ENCODE results near the gene MECP2.
"Not testable (repeated sequence)": the region's sequence is repeated elsewhere in the genome, so short reads cannot be mapped to it uniquely, and the experiment has no call there.

Gene MECP2

DNA sequence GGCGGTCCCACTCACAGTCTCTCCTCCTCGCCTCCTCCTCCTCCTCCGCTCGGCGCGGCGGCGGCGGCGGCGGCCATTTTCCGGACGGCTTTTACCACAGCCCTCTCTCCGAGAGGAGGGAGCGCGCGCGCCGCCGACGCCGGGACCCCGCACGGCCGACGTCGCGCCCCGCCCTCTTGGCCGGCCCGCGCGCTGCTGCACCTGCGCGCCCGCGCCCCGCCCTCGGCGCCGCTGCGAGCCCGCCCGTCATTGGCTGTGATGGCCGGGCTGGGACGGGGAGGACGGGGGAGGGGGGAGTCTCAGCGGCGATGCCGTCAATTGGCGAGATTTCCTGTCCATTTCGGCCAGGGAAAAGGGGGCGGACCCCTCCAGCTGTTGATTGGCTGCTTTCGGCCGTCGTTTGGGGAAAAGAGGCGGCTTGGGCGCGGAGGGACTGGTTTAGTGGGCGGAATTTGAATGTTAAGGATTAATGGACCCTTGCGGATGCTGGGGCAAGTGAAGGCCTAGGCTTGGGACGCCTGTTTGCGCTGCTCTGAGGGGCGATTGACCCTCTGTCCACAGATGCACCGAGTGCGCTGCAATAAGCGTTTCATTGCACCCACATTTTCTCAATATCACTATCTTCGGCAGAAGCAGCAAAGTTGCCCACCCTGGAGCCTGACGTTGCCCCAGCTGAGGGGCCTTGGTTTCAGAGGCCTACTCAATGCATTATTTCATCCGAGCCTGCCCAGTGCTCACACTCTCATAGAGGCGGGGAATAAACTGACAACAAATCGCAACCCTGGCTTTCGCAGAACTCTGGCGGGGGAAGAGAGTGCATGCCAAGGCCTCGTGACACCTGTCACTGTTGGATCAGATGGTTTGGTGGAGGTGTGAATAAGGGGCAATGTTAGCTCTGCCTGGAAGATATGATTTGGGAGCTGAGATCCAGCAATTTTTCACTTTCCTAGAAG, at the start of gene MECP2:
Gene MECP2 (minus strand): TSS at position 129 of the 953 bp plus-strand sequence.
- in situ Hi-C loops (cut with MboI; ENCODE audit: low sequenced_read_pairs, unreplicated experiment), result no loop called here
- TF ChIP-seq, protein P1, sequence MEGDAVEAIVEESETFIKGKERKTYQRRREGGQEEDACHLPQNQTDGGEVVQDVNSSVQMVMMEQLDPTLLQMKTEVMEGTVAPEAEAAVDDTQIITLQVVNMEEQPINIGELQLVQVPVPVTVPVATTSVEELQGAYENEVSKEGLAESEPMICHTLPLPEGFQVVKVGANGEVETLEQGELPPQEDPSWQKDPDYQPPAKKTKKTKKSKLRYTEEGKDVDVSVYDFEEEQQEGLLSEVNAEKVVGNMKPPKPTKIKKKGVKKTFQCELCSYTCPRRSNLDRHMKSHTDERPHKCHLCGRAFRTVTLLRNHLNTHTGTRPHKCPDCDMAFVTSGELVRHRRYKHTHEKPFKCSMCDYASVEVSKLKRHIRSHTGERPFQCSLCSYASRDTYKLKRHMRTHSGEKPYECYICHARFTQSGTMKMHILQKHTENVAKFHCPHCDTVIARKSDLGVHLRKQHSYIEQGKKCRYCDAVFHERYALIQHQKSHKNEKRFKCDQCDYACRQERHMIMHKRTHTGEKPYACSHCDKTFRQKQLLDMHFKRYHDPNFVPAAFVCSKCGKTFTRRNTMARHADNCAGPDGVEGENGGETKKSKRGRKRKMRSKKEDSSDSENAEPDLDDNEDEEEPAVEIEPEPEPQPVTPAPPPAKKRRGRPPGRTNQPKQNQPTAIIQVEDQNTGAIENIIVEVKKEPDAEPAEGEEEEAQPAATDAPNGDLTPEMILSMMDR (IDR thresholded peaks at IDR 0.05; ENCODE audit: borderline replicate concordance, control extremely low read depth, extremely low read depth, insufficient read depth, missing control alignments), result no peak
- DNase-seq (ENCODE audit: low spot score), result peak; percentile 92

DNA sequence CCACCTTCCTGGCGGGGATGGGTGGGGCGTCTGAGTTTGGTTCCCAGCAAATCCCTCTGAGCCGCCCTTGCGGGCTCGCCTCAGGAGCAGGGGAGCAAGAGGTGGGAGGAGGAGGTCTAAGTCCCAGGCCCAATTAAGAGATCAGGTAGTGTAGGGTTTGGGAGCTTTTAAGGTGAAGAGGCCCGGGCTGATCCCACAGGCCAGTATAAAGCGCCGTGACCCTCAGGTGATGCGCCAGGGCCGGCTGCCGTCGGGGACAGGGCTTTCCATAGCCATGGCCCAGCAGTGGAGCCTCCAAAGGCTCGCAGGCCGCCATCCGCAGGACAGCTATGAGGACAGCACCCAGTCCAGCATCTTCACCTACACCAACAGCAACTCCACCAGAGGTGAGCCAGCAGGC, 46.5 kb upstream of the MECP2 start, which contains the start of gene OPN1LW:
Gene OPN1LW (plus strand): TSS at position 234 of the 400 bp plus-strand sequence. CDS start 41 bp downstream, at position 275.
- DNase-seq (ENCODE audit: low spot score); in situ Hi-C loops (cut with MboI; ENCODE audit: low sequenced_read_pairs, unreplicated experiment): not testable (repeated sequence)

DNA sequence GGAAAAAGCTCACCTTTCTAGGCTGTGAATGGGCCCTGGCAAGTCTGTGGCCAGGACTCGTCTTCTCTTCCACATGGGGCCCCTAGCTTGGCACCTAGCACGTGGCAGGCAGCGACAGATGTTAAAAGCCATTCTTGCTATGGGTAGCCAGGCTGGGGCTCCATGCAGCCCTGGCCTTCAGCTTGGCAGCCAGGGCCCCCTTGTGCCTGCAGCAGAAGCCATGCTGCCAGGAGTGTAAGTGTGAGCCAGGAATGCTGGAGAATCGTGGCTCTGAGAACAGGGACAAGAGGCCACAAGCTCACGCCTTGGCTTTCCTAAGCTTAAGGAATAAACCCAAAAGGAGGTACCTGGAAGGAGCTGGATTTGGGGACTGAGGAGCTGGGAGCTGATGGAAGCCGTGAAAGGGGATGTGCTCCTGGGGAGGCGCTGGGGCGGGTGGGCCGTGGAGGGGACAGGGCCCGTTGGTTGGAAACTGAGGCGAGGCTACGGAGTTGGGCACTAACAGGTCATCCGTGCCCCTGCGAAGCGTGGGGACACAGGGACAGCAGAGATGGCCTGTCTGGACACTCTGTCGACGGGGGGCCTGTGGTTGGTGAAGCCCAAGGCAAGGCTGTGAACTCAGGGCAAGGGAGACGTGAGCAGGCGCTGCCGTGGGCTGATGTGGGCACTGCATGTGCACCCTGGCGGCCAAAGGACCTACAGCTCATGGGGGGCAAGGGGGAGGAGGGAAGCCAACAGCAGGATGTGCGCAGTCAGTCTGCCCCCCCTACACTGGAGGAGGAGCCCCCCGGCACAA, 45.6 kb upstream of the MECP2 start:
- in situ Hi-C loops (cut with MboI; ENCODE audit: low sequenced_read_pairs, unreplicated experiment), result no loop called here
- no peak for DNase-seq (ENCODE audit: low spot score)
- TF ChIP-seq, protein P1 (IDR thresholded peaks at IDR 0.05; ENCODE audit: borderline replicate concordance, control extremely low read depth, extremely low read depth, insufficient read depth, missing control alignments), result no peak

DNA sequence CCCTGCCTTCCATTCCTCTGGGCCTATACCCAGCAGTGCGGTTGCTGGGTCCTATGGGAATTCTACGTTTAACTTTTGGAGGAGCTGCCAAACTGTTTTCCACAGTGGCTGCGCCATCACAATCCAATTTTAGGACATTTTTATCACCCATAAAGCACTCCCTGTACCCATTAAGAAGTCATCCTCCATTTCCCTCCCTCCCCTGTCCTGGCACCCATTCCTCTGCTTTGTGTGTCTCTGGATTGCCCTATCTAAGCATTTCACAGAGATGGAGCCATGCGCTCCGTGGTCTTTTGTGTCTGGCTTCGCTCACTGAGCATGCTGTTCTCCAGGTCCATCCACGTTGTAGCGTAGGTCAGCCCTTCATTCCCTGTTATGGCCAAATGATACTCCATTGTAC, 44.9 kb upstream of the MECP2 start:
- DNase-seq (ENCODE audit: low spot score), result no peak
- in situ Hi-C loops (cut with MboI; ENCODE audit: low sequenced_read_pairs, unreplicated experiment), result no loop called here
- TF ChIP-seq, protein P1 (IDR thresholded peaks at IDR 0.05; ENCODE audit: borderline replicate concordance, control extremely low read depth, extremely low read depth, insufficient read depth, missing control alignments), result no peak

DNA sequence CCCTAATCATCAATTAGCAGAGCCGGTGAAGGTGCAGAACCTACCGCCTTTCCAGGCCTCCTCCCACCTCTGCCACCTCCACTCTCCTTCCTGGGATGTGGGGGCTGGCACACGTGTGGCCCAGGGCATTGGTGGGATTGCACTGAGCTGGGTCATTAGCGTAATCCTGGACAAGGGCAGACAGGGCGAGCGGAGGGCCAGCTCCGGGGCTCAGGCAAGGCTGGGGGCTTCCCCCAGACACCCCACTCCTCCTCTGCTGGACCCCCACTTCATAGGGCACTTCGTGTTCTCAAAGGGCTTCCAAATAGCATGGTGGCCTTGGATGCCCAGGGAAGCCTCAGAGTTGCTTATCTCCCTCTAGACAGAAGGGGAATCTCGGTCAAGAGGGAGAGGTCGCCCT, 43.2 kb upstream of the MECP2 start:
- in situ Hi-C loops (cut with MboI; ENCODE audit: low sequenced_read_pairs, unreplicated experiment), result no loop called here
- TF ChIP-seq, protein P1 (IDR thresholded peaks at IDR 0.05; ENCODE audit: borderline replicate concordance, control extremely low read depth, extremely low read depth, insufficient read depth, missing control alignments), result no peak

DNA sequence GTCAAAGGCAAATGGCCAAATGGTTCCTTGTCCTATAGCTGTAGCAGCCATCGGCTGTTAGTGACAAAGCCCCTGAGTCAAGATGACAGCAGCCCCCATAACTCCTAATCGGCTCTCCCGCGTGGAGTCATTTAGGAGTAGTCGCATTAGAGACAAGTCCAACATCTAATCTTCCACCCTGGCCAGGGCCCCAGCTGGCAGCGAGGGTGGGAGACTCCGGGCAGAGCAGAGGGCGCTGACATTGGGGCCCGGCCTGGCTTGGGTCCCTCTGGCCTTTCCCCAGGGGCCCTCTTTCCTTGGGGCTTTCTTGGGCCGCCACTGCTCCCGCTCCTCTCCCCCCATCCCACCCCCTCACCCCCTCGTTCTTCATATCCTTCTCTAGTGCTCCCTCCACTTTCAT, 42.7 kb upstream of the MECP2 start:
- in situ Hi-C loops (cut with MboI; ENCODE audit: low sequenced_read_pairs, unreplicated experiment), result no loop called here
- no peak for DNase-seq (ENCODE audit: low spot score)

More for the DNA sequence above, 43.2 kb upstream of the MECP2 start:
- no peak for DNase-seq (ENCODE audit: low spot score)

More for the DNA sequence above, 42.7 kb upstream of the MECP2 start:
- TF ChIP-seq, protein P1 (IDR thresholded peaks at IDR 0.05; ENCODE audit: borderline replicate concordance, control extremely low read depth, extremely low read depth, insufficient read depth, missing control alignments), result no peak

Data from GM13976 (cell line).